K562 (cell line): ENCODE results near the gene NR1H3. TPM values are rescaled to one million over a fixed set of nuclear protein-coding genes. Genes with fewer than 3 reads are reported as not detected.

Experiments used
- BHLHE40 ChIP-seq: IDR thresholded peaks from 2 replicates; pipeline ENCODE4 v1.6.1; 2011; ENCODE audit warnings: low read length, improper control_type of control experiment
- CEBPG ChIP-seq, 3 experiments: fragments of 200-800 bp in 1 of 3; sonication (Bioruptor generic) in 1 of 3; sonication (generic) in 1 of 3; formaldehyde crosslinking in 1 of 3; IDR thresholded peaks in 2 of 3; conservative IDR thresholded peaks in 1 of 3; 2 replicates each; pipeline versions ENCODE4 v1.6.1 to v1.8.0; 2016 to 2022; ENCODE audit warnings: missing compliant biosample characterization in 2 of 3, missing genetic modification characterization in 2 of 3, mild to moderate bottlenecking in 1 of 3, missing genetic modification reagents in 1 of 3
- CHD4 ChIP-seq: fragments of 200-600 bp; sonication (generic); IDR thresholded peaks from 3 replicates; pipeline ENCODE4 v1.6.1; 2012; ENCODE audit warnings: low read depth, mild to moderate bottlenecking, mixed read lengths, low read length, inconsistent platforms; ENCODE audit not compliant: insufficient read depth, insufficient replicate concordance, poor library complexity, severe bottlenecking
- ELF2 ChIP-seq: fragments of 250-450 bp; sonication (Bioruptor Pico); IDR thresholded peaks from 2 replicates; pipeline ENCODE4 v1.5.0; 2021; ENCODE audit warnings: mild to moderate bottlenecking
- FOS ChIP-seq: IDR thresholded peaks from 3 replicates; pipeline ENCODE4 v1.6.1; 2011; ENCODE audit not compliant: insufficient read length; ENCODE audit errors: extremely low read depth
- HCFC1 ChIP-seq: IDR thresholded peaks from 2 replicates; pipeline ENCODE4 v1.6.1; 2012; ENCODE audit warnings: low read depth, low read length, improper control_type of control experiment
- HOMEZ ChIP-seq: fragments of 250-450 bp; sonication (Bioruptor Pico); IDR thresholded peaks from 2 replicates; pipeline ENCODE4 v1.4.0; 2020; ENCODE audit warnings: mild to moderate bottlenecking, moderate library complexity
- KDM4B ChIP-seq, 2 experiments: fragments of 450-650 bp in 1 of 2; sonication (generic) in 1 of 2; IDR thresholded peaks; 2 replicates each; pipeline ENCODE4 v1.6.1; 2016 to 2017; ENCODE audit warnings: borderline replicate concordance in 2 of 2, antibody characterized with exemption in 1 of 2, low read depth in 1 of 2, mild to moderate bottlenecking in 1 of 2
- MEF2D ChIP-seq: conservative IDR thresholded peaks from 2 replicates; pipeline ENCODE4 v1.6.1; 2016; ENCODE audit warnings: low read depth, missing genetic modification characterization, missing compliant biosample characterization
- NFIC ChIP-seq: fragments of 450-650 bp; IDR thresholded peaks from 2 replicates; pipeline ENCODE4 v1.6.1; 2017; ENCODE audit warnings: mild to moderate bottlenecking, inconsistent platforms
- PHF8 ChIP-seq: fragments of 200-600 bp; sonication (generic); IDR thresholded peaks from 2 replicates; pipeline ENCODE4 v1.6.1; 2012; ENCODE audit warnings: mixed run types, mild to moderate bottlenecking, inconsistent platforms, low read length, moderate library complexity, borderline replicate concordance
- PTRF ChIP-seq: fragments of 450-650 bp; IDR thresholded peaks from 2 replicates; pipeline ENCODE4 v1.6.1; 2016; ENCODE audit warnings: mild to moderate bottlenecking, missing genetic modification characterization, missing compliant biosample characterization
- RFX5 ChIP-seq: IDR thresholded peaks from 2 replicates; pipeline ENCODE4 v1.6.1; 2011; ENCODE audit warnings: low read depth, mild to moderate bottlenecking, improper control_type of control experiment, low read length
- SREBF2 ChIP-seq: sonication (generic); formaldehyde crosslinking; IDR thresholded peaks from 2 replicates; pipeline ENCODE4 v1.4.0; 2020; ENCODE audit warnings: mild to moderate bottlenecking, missing genetic modification reagents
- ZFP30 ChIP-seq: fragments of 250-450 bp; sonication (Bioruptor Pico); IDR thresholded peaks from 2 replicates; pipeline ENCODE4 v1.8.0; 2022; ENCODE audit warnings: moderate library complexity, mild to moderate bottlenecking, inconsistent platforms, borderline replicate concordance
- ZNF121 ChIP-seq: sonication (generic); formaldehyde crosslinking; conservative IDR thresholded peaks from 2 replicates; pipeline ENCODE4 v1.8.0; 2022; ENCODE audit warnings: missing genetic modification reagents
- ZNF212 ChIP-seq: fragments of 450-650 bp; formaldehyde crosslinking; IDR thresholded peaks from 2 replicates; pipeline ENCODE4 v1.4.0; 2020; ENCODE audit warnings: mild to moderate bottlenecking
- ZNF449 ChIP-seq: fragments of 250-450 bp; sonication (Bioruptor Pico); IDR thresholded peaks from 2 replicates; pipeline ENCODE4 v1.8.0; 2022; ENCODE audit warnings: moderate library complexity, mild to moderate bottlenecking, inconsistent platforms
- polyA plus RNA-seq, 8 experiments: library from polyadenylated mRNA; depleted of rRNA in 4 of 8; stranded (reverse) in 5 of 8; unstranded in 3 of 8; fragments of >200 nt; fragmentation: Nextera tagmentation in 2 of 8; fragmentation: Illumina TruSeq in 1 of 8; extraction: Ambion mirVana in 2 of 8; extraction: Trizol in 1 of 8; gene quantifications; 2 replicates each; pipeline versions ENCODE4 v1.2.1 to v1.2.3, GENCODE V29; 2011 to 2014; ENCODE audit warnings: inconsistent platforms in 1 of 8, missing spikeins in 1 of 8
- total RNA-seq, 7 experiments: library from RNA; depleted of rRNA in 6 of 7; stranded (reverse); fragments of >200 nt in 6 of 7; fragmentation: Illumina TruSeq in 2 of 7; extraction: Trizol in 2 of 7; gene quantifications; 2 replicates each; pipeline versions ENCODE4 v1.2.1 to v1.2.3, GENCODE V29; 2011 to 2021; ENCODE audit warnings: low replicate concordance in 1 of 7
- TF ChIP-seq, protein P1 (sequence below): fragments of 200-800 bp; sonication (Bioruptor generic); IDR thresholded peaks from 2 replicates; pipeline ENCODE4 v1.6.1; 2017; ENCODE audit warnings: missing genetic modification characterization, missing compliant biosample characterization
- TF ChIP-seq, protein P2 (sequence below): fragments of 450-650 bp; IDR thresholded peaks from 2 replicates; pipeline ENCODE4 v1.6.1; 2018; ENCODE audit not compliant: partially characterized antibody

Gene NR1H3
- total and polyA plus RNA-seq, 9 of the 15 experiments (the other 6 are each of a cell fraction or from before 2014, with no cell fraction given): 8.2 to 26.0 (median 11.9) TPM

DNA sequence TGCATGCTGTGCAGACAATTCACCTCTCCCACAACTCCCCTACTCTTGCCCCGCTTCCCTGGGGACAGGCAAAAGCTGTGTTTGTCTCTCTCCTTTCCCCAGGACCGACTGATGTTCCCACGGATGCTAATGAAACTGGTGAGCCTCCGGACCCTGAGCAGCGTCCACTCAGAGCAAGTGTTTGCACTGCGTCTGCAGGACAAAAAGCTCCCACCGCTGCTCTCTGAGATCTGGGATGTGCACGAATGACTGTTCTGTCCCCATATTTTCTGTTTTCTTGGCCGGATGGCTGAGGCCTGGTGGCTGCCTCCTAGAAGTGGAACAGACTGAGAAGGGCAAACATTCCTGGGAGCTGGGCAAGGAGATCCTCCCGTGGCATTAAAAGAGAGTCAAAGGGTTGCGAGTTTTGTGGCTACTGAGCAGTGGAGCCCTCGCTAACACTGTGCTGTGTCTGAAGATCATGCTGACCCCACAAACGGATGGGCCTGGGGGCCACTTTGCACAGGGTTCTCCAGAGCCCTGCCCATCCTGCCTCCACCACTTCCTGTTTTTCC, 10.7 kb downstream of the NR1H3 start (continued):
- TF ChIP-seq, protein P1, sequence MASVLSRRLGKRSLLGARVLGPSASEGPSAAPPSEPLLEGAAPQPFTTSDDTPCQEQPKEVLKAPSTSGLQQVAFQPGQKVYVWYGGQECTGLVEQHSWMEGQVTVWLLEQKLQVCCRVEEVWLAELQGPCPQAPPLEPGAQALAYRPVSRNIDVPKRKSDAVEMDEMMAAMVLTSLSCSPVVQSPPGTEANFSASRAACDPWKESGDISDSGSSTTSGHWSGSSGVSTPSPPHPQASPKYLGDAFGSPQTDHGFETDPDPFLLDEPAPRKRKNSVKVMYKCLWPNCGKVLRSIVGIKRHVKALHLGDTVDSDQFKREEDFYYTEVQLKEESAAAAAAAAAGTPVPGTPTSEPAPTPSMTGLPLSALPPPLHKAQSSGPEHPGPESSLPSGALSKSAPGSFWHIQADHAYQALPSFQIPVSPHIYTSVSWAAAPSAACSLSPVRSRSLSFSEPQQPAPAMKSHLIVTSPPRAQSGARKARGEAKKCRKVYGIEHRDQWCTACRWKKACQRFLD (CRISPR knock-in tag): no peak
- TF ChIP-seq BHLHE40 (no peak), PHF8 (peak; percentile 55; the same call in 1 of the 2 replicates), FOS (no peak), HOMEZ (CRISPR knock-in tag) (no peak), CEBPG (CRISPR knock-in tag; IDR thresholded peaks at IDR 0.05) (no peak), CEBPG (tag; conservative IDR thresholded peaks at IDR 0.05 in 1 of 2, IDR thresholded peaks at IDR 0.05 in 1 of 2) (no peak), ZNF212 (CRISPR knock-in tag) (no peak), RFX5 (no peak), KDM4B (IDR thresholded peaks at IDR 0.05; ENCODE audit: borderline replicate concordance in 2 of 2, low read depth in 1 of 2) (0 out of 4 replicates have a peak, but pooled peaks of 1 of the 2 experiments have one; percentile 28), ZFP30 (CRISPR knock-in tag) (no peak), MEF2D (no peak), SREBF2 (CRISPR knock-in tag) (no peak), NFIC (no peak), ZNF121 (no peak), CHD4 (no peak), ZNF449 (CRISPR knock-in tag) (no peak), PTRF (0 out of 2 replicates have a peak, but pooled peaks have one; percentile 45), ELF2 (CRISPR knock-in tag) (no peak), HCFC1 (no peak)
- TF ChIP-seq, protein P2, sequence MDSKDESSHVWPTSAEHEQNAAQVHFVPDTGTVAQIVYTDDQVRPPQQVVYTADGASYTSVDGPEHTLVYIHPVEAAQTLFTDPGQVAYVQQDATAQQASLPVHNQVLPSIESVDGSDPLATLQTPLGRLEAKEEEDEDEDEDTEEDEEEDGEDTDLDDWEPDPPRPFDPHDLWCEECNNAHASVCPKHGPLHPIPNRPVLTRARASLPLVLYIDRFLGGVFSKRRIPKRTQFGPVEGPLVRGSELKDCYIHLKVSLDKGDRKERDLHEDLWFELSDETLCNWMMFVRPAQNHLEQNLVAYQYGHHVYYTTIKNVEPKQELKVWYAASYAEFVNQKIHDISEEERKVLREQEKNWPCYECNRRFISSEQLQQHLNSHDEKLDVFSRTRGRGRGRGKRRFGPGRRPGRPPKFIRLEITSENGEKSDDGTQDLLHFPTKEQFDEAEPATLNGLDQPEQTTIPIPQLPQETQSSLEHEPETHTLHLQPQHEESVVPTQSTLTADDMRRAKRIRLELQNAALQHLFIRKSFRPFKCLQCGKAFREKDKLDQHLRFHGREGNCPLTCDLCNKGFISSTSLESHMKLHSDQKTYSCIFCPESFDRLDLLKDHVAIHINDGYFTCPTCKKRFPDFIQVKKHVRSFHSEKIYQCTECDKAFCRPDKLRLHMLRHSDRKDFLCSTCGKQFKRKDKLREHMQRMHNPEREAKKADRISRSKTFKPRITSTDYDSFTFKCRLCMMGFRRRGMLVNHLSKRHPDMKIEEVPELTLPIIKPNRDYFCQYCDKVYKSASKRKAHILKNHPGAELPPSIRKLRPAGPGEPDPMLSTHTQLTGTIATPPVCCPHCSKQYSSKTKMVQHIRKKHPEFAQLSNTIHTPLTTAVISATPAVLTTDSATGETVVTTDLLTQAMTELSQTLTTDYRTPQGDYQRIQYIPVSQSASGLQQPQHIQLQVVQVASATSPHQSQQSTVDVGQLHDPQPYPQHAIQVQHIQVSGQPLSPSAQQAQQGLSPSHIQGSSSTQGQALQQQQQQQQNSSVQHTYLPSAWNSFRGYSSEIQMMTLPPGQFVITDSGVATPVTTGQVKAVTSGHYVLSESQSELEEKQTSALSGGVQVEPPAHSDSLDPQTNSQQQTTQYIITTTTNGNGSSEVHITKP: no peak
